Aorta (tissue), 5 donors: ENCODE data around the gene SLC26A1. TPM values are rescaled to one million over a fixed set of nuclear protein-coding genes. Genes with fewer than 3 reads are reported as not detected.

Source experiments
- ATAC-seq: fragments of 200-7000 bp; cut with Tn5 transposase; one replicate; pipeline ENCODE4 v1.9.1; 2022; ENCODE audit warnings: moderate library complexity; ENCODE audit not compliant: low FRiP score
- DNase-seq, 2 donors: peaks; one replicate each; pipeline ENCODE4 v3.0.0-alpha.2; 2020
- H3K27ac ChIP-seq, 2 donors: one replicate each; pipeline ENCODE4 v1.5.1; 2013; ENCODE audit warnings: low read length in 2 of 2, mild to moderate bottlenecking in 2 of 2, moderate library complexity in 2 of 2, control low read depth in 1 of 2, inconsistent platforms in 1 of 2, low read depth in 1 of 2
- H3K27me3 ChIP-seq, 2 donors: one replicate each; pipeline ENCODE4 v1.6.1; 2013; ENCODE audit warnings: control low read depth in 1 of 2, low read length in 1 of 2, mild to moderate bottlenecking in 1 of 2, moderate library complexity in 1 of 2; ENCODE audit not compliant: insufficient read depth in 2 of 2, control insufficient read depth in 1 of 2
- H3K36me3 ChIP-seq, 2 donors: one replicate each; pipeline ENCODE4 v1.6.1; 2013; ENCODE audit warnings: control low read depth in 1 of 2, low read length in 1 of 2, mild to moderate bottlenecking in 1 of 2; ENCODE audit not compliant: insufficient read depth in 2 of 2, control insufficient read depth in 1 of 2
- H3K4me1 ChIP-seq, 2 donors: one replicate each; pipeline ENCODE4 v1.6.1; 2013; ENCODE audit warnings: low read length in 2 of 2, control low read depth in 1 of 2, mild to moderate bottlenecking in 1 of 2, moderate library complexity in 1 of 2; ENCODE audit not compliant: insufficient read depth in 2 of 2, control insufficient read depth in 1 of 2
- H3K4me3 ChIP-seq, 2 donors: one replicate each; pipeline ENCODE4 v1.5.1; 2013; ENCODE audit warnings: low read length in 2 of 2, control low read depth in 1 of 2, mild to moderate bottlenecking in 1 of 2
- H3K9me3 ChIP-seq: one replicate; pipeline ENCODE4 v1.6.1; 2013; ENCODE audit warnings: mild to moderate bottlenecking, low read length; ENCODE audit not compliant: control insufficient read depth
- WGBS, 2 donors: extraction: QIAGEN DNeasy Blood & Tissue Kit; methylation state at CpG; one replicate each; pipeline ENCODE4 v1.1.7; 2013; 5-methylcytosine and 5-hydroxymethylcytosine counted together
- intact Hi-C, 2 donors: fragments of 100-400 bp; cut with DNase I; formaldehyde crosslinking; loops; one replicate each; pipeline versions ENCODE4 v1.14.2 to v1.15.0; 2022
- polyA plus RNA-seq, 2 donors: library from polyadenylated mRNA; stranded (reverse); fragments of 200-250 nt; gene quantifications; one replicate each; pipeline ENCODE4 v1.2.3, GENCODE V29; 2013
- total RNA-seq, 2 donors: library from RNA; stranded (reverse); fragmentation: NEBNext Ultra II Directional; extraction: Animal tissue kit (Norgen Biotek cat#: 25700); gene quantifications; one replicate each; pipeline ENCODE4 v1.2.1, GENCODE V29; 2021
- donor health status: healthy with polysubstance abuse.
- donor health status: Bipolar disorder and iron deficiency.
- donor health status: DM: no; HTN: no; CAD: no.
- donor health status: DM: no; HTN: no; CAD: no.
- donor health status: DM: yes; HTN: yes; CAD: no.

The SLC26A1 gene
- total and polyA plus RNA-seq, 4 donors, result 0.38 to 0.87 (median 0.45) TPM; not detected in 1

DNA sequence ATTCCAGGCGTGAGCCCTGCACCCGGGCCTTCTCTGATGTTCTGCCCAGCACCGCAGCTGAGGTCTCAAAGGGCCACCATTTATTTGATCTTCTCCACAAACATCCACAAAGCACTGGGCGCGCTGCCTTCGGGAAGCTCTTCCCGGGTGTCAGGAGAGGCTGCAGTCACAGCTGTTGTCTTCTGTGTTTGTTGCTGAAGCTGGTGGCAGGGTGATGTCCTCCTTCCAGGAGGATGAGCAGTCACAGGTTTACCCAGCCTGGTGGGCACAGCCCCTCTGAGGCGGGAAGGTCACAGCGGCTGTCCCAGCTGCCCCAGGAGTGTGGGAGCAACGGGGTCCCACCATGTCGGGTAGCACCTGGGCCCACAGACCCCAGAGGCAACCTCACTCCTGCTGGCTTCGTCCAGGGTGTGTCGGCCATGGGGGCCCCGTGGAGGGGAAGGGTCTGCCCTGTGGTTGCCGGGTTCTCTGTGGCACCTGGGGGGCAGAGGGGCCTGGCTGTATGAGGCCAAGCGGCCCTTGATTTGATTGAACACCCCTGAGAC is 45.8 kb upstream of the SLC26A1 start:
- no peaks in the 10 kb centered on the region for H3K27me3 ChIP-seq
- no peak overlapping the region for H3K4me3 ChIP-seq
- peak overlapping the region in 1 of 2 donors; percentile 72 for H3K27ac ChIP-seq
- WGBS, 2 donors, result 86% methylated on average over 16 of the region's 16 CpGs
- no peaks in the 10 kb centered on the region for H3K4me1 ChIP-seq
- DNase-seq (no peak), ATAC-seq (no peak)
- H3K9me3 ChIP-seq, result no peaks in the 10 kb centered on the region
- intact Hi-C loops, result no loop called here
- H3K36me3 ChIP-seq, result no peaks in the 10 kb centered on the region

DNA sequence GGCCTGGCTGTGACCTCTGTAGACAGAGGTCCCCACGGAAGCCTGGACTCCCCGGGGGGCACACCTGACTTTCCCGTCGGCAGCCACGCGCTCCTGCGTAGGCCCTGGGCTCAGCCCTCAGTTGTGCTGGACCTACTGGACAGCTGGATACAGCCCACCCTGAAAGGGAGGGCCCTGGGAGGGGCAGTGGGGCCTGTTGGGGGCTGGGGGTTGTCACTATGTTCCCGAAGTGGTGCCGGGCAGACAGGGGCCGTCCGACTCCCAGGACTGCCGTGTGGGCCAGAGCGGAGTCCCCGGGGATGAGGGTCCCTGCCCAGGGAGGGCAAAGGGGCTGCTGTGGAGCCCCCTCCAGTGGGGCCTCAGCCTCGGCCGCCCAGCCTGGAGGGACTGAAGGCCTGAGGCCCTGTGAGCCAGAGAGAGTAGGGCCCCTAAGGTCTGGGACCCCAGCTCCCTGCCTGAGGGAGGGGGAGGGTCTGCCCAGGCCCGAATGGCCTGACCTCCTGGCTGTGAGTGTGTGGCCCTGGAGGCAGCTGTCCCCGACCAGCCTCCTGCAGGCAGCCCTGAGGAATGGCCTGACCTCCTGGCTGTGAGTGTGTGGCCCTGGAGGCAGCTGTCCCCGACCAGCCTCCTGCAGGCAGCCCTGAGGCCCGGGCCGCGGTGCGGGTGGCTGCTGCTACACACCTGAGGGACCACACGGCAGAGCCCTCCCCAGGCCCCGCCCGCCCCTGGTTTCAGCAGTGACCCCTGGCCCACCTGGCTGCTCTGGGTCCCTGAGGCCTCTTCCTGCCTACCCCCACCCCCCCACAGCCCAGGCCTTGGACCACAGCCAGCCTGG is 44.0 kb upstream of the SLC26A1 start:
- intact Hi-C loops, result no loop called here

DNA sequence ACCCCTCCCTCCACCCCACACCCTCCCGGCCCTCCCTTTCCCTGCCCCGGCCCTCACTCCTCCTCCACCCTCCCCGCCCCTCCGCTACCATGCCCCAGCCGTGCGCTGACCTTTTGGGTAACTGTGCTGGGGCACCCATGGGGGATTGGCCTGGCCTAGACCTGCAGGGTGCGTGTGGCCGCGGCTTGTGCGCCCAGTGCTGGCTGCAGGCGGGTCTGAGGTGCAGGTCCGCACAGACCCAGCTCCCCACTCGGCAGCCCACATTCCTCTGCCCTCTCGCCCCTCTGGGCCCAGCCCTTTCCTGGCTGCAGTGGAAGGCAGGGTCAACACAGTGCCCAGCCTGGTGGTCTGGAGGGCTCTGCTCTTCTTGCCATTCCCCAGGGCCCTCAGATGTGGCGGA is 42.9 kb upstream of the SLC26A1 start:
- 25 to 40% methylated on average over 15 of the region's 15 CpGs for WGBS, 2 donors
- no peaks in the 10 kb centered on the region for H3K4me1 ChIP-seq
- H3K27me3 ChIP-seq, result no peaks in the 10 kb centered on the region
- no peaks in the 10 kb centered on the region for H3K36me3 ChIP-seq
- ATAC-seq (no peak), DNase-seq (no peak)
- no peaks in the 10 kb centered on the region for H3K9me3 ChIP-seq
- H3K27ac ChIP-seq, result peak overlapping the region; percentile 9 to 12
- no peak overlapping the region for H3K4me3 ChIP-seq
- intact Hi-C loops, result no loop called here

More for the DNA sequence above, 44.0 kb upstream of the SLC26A1 start:
- Histone ChIP-seq H3K27ac (no peak overlapping the region), H3K36me3 (no peaks in the 10 kb centered on the region), H3K27me3 (no peaks in the 10 kb centered on the region), H3K4me1 (no peaks in the 10 kb centered on the region), H3K9me3 (no peaks in the 10 kb centered on the region), H3K4me3 (no peak overlapping the region)
- 84 to 92% methylated on average over 24 to 26 of the region's 26 CpGs for WGBS, 2 donors
- no peak for DNase-seq
- no peak for ATAC-seq

DNA sequence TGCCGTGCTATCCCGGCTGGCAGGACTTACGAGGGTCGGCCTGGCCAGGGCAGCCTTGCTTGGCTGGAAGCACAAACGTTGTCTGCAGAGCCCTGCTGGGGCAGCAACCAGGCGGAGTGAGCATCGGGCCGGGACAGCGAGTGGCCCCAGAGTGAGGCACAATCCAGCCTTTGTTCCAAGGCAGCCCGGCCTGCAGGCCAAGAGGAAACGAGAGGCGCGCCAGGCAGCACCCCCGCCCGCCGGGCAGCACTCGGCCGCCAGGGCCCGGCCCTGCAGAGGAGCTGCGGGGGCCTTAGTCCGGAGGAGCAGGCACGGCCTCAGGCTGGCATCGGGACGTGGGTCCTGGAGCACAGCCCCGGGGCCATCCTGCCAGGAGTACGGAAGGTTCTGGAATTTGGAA is 42.3 kb upstream of the SLC26A1 start:
- H3K4me3 ChIP-seq, result no peak overlapping the region
- no peaks in the 10 kb centered on the region for H3K9me3 ChIP-seq
- DNase-seq (peak; percentile 80 to 87), ATAC-seq (peak; percentile 51)
- intact Hi-C loops, result no loop called here
- no peaks in the 10 kb centered on the region for H3K36me3 ChIP-seq
- no peaks in the 10 kb centered on the region for H3K27me3 ChIP-seq
- 7 to 14% methylated on average over 26 of the region's 26 CpGs for WGBS, 2 donors
- H3K27ac ChIP-seq, result peak overlapping the region; percentile 18 to 68
- no peaks in the 10 kb centered on the region for H3K4me1 ChIP-seq

DNA sequence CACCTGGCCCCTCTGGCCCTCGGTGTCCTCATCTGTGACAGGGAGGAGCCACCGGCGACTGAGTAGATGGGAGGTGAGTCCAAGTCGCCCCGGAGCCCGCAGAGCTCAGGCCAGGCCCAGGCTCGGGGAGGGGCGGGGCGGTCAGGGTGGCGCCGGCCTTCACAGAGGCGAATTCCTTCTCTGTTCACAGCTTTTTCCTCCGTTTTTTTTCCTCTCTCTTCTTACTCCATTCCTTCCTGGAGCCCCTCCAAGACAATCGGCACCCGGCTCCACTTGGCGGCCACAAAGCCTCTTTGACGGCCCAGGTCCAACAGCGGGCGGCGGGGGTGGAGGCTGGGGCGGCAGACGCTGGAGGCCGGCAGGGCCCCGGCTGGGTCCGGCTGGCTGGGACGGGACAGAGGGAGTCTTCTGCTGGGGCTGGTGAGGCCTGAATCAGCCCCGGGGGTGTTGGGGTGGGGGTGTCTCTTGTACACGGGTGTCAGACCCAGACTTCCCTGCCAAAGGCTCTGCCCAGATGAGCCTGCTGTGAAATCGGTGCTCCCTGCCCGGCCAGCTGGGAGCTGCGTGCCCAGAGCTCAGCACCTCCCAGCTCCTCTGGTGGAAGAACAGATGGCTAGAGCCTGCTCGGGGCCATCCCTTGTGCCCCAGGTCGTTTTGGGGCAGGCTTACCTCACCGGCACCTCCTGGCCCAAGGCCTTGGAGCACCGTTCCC is 40.8 kb upstream of the SLC26A1 start:
- Histone ChIP-seq H3K27me3 (no peaks in the 10 kb centered on the region), H3K36me3 (no peaks in the 10 kb centered on the region), H3K4me3 (no peak overlapping the region), H3K4me1 (no peaks in the 10 kb centered on the region), H3K9me3 (no peaks in the 10 kb centered on the region), H3K27ac (peak overlapping the region; percentile 6 to 87)
- intact Hi-C loops, result loop anchor here in 1 of 2 donors (2.0 kb wide), 1 partner anchor 21 kb away; no protein-coding TSS in a partner anchor
- ATAC-seq, result peak; percentile 66
- 2 to 7% methylated on average over 35 of the region's 35 CpGs for WGBS, 2 donors
- peak; percentile 88 to 93 for DNase-seq

DNA sequence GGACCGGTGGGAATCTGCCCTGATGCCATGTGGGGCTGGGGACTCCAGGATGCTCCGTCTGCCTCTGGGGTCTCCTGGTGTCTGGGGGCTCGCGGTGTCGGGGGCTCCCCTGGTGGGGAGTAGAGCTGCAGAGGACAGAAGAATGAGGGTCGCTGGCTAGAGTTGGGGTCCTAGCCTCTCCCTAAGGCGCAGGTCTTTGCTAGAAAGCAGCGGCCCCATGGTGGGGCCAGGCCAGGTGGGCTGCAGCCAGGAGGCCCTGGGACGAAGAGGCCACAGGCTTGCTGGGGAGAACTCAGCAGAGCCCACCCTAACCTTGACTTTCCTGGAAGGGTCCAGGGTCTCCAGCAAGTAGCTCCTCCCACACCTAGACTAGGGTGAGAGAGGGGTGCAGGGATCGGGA is 39.7 kb upstream of the SLC26A1 start:
- Histone ChIP-seq H3K9me3 (no peaks in the 10 kb centered on the region), H3K27ac (no peak overlapping the region), H3K4me3 (no peak overlapping the region), H3K27me3 (no peaks in the 10 kb centered on the region), H3K4me1 (no peaks in the 10 kb centered on the region), H3K36me3 (no peaks in the 10 kb centered on the region)
- intact Hi-C loops, result loop anchor here in 1 of 2 donors (2.0 kb wide), 1 partner anchor 20 kb away; no protein-coding TSS in a partner anchor
- no peak for ATAC-seq
- no peak for DNase-seq
- WGBS, 2 donors, result 66 to 67% methylated on average over 10 of the region's 10 CpGs

DNA sequence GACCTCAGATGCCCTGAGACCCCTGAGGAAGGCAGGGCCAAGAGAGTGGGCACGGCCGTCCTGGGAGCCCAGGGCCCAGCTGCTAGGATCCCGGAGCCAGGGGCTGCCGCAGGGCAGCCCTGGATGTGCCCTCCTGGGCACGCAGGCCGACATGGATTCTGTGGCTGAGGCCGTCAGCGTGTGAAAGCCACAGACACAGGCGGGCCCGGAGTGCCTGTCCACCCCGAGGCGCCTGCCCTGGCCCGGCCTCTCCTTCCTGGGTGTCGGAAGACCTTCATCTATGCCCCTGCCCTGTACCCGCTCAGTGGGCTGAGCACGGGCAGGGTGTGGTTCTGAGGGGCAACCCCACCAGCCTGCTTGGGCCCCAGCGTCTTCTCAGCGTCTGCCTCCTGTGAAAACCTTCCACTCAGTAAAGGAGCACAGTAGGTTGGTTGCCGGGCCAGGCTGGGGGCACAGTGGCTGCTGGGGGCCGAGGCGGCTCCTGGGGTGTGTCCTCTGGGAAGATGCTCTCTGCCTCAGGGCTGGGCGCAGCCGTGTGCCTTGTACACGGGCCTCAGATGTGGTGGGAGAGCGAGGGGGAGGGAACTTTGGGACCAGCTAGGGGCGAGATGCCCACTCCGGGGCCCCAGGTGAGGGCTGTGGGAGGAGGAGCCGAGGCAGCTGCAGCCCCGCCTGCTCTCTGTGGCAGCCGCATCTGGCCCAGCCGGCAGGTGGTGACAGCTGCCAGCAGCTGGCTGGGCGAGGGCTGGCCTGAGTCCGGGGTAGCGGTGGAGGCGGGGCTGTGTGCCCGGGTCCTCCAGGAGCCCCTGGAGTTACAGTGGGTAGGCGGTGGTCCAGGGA is 39.0 kb upstream of the SLC26A1 start:
- WGBS, 2 donors, result 56 to 57% methylated on average over 34 to 37 of the region's 37 CpGs
- no peaks in the 10 kb centered on the region for H3K27me3 ChIP-seq

DNA sequence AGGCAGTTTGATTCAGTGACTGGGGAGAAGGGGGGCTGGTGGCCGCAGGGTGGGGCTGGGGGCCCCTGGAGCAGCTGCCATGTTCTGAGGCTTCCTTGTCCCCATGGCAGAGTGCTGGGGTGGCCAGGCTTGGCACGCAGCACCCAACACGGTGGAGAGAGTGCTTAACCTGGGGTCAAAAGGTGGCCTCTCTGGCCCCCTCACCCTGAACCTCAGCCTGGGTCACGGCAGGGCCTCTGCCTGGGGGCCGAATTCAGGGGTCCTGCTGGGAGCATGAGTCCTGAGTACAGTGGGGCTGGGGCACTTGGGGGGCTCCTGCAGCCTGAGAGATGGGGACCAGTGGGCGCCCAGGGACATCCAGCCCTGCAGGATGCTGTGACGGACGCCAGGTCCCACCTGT is 38.1 kb upstream of the SLC26A1 start:
- WGBS, 2 donors, result 88 to 90% methylated on average over 8 of the region's 8 CpGs

More for the DNA sequence above, 39.0 kb upstream of the SLC26A1 start:
- no peak for DNase-seq
- ATAC-seq, result no peak
- H3K27ac ChIP-seq, result no peak overlapping the region
- intact Hi-C loops, result loop anchor here in 1 of 2 donors (2.0 kb wide), 1 partner anchor 19 kb away; no protein-coding TSS in a partner anchor
- no peaks in the 10 kb centered on the region for H3K36me3 ChIP-seq
- H3K4me3 ChIP-seq, result no peak overlapping the region
- H3K9me3 ChIP-seq, result no peaks in the 10 kb centered on the region
- H3K4me1 ChIP-seq, result no peaks in the 10 kb centered on the region

More for the DNA sequence above, 38.1 kb upstream of the SLC26A1 start:
- H3K36me3 ChIP-seq, result no peaks in the 10 kb centered on the region
- ATAC-seq (no peak), DNase-seq (no peak)
- no peaks in the 10 kb centered on the region for H3K27me3 ChIP-seq
- no peak overlapping the region for H3K27ac ChIP-seq
- intact Hi-C loops, result no loop called here
- no peak overlapping the region for H3K4me3 ChIP-seq
- H3K4me1 ChIP-seq, result no peaks in the 10 kb centered on the region
- H3K9me3 ChIP-seq, result no peaks in the 10 kb centered on the region
